Measurements from ENCODE around the gene PON3. TPM values are rescaled to one million over a fixed set of nuclear protein-coding genes. Genes with fewer than 3 reads are reported as not detected.

Gene PON3
- total RNA-seq, 3 donors from 2014 or later = 3.2 to 8.2 (median 4.2) TPM

- ATAC-seq = no peak
These were observed 68.8 kb downstream of the PON3 start for GRCh38 chr7:95327356-95327755.

DNA sequence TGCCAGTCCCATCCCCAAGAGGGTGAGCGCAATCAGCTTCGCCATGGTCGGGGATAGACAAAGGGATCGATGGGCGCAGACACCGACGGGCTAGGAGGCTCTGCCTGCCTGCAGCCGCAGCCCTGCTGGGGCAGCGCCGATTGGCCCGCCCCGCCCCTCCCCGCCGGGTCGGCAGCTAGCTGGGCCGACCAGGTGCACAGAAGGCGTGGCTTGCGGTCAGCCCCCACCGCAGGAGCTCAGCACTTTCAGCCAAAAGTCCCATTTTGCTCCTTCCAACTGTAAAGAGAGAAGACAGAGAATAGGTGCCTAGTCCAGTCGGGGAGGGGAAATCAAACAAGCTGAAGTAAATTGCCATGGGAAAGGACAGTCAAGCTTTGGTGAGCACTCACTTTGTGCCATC lies 71.7 kb downstream of the PON3 start, which contains the start of gene PON1:
Gene PON1 (minus strand): TSS at position 102 of the 400 bp plus-strand sequence. CDS start 57 bp downstream, at position 45.
- TF ChIP-seq, protein P1, sequence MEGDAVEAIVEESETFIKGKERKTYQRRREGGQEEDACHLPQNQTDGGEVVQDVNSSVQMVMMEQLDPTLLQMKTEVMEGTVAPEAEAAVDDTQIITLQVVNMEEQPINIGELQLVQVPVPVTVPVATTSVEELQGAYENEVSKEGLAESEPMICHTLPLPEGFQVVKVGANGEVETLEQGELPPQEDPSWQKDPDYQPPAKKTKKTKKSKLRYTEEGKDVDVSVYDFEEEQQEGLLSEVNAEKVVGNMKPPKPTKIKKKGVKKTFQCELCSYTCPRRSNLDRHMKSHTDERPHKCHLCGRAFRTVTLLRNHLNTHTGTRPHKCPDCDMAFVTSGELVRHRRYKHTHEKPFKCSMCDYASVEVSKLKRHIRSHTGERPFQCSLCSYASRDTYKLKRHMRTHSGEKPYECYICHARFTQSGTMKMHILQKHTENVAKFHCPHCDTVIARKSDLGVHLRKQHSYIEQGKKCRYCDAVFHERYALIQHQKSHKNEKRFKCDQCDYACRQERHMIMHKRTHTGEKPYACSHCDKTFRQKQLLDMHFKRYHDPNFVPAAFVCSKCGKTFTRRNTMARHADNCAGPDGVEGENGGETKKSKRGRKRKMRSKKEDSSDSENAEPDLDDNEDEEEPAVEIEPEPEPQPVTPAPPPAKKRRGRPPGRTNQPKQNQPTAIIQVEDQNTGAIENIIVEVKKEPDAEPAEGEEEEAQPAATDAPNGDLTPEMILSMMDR (IDR thresholded peaks at IDR 0.05) = no peak
- no peaks in the 10 kb centered on the region for H3K4me1 ChIP-seq (ENCODE audit: low read depth)
- no peaks in the 10 kb centered on the region for H3K36me3 ChIP-seq (ENCODE audit: low read depth)
- no peak within 1 kb of the TSS for H3K4me3 ChIP-seq
- no peaks in the 10 kb centered on the region for H3K9me3 ChIP-seq
- intact Hi-C loops (cut with DNase I, micrococcal nuclease) = no loop called here
- peak; percentile 76 for ATAC-seq
- peak; percentile 29 to 45 (median 38) for DNase-seq

More at GRCh38 chr7:95327356-95327755, 68.8 kb downstream of the PON3 start:
- intact Hi-C loops (cut with DNase I, micrococcal nuclease) = no loop called here
- TF ChIP-seq, protein P1 (IDR thresholded peaks at IDR 0.05) = no peak
- Histone ChIP-seq H3K9me3 (no peaks in the 10 kb centered on the region), H3K4me1 (ENCODE audit: low read depth) (no peaks in the 10 kb centered on the region), H3K4me3 (no peak overlapping the region), H3K36me3 (ENCODE audit: low read depth) (no peaks in the 10 kb centered on the region)
- DNase-seq = no peak

- ATAC-seq = no peak
- Histone ChIP-seq H3K9me3 (no peaks in the 10 kb centered on the region), H3K36me3 (ENCODE audit: low read depth) (no peaks in the 10 kb centered on the region), H3K4me1 (ENCODE audit: low read depth) (no peaks in the 10 kb centered on the region), H3K4me3 (no peak overlapping the region)
- TF ChIP-seq, protein P1 (IDR thresholded peaks at IDR 0.05) = no peak
- intact Hi-C loops (cut with DNase I, micrococcal nuclease) = no loop called here
- no peak for DNase-seq
These were observed 72.6 kb downstream of the PON3 start for GRCh38 chr7:95323410-95324129.

GRCh38 chr7:95322854-95323253 lies 73.3 kb downstream of the PON3 start:
- ATAC-seq (no peak), DNase-seq (no peak)
- H3K36me3 ChIP-seq (ENCODE audit: low read depth) = no peaks in the 10 kb centered on the region
- intact Hi-C loops (cut with DNase I, micrococcal nuclease) = no loop called here
- H3K9me3 ChIP-seq = no peaks in the 10 kb centered on the region
- H3K4me1 ChIP-seq (ENCODE audit: low read depth) = no peaks in the 10 kb centered on the region
- TF ChIP-seq, protein P1 (IDR thresholded peaks at IDR 0.05) = no peak
- H3K4me3 ChIP-seq = no peak overlapping the region

- intact Hi-C loops (cut with DNase I, micrococcal nuclease) = no loop called here
- ATAC-seq = no peak
These were observed 73.8 kb downstream of the PON3 start for GRCh38 chr7:95322396-95322795.

More at GRCh38 chr7:95322396-95322795, 73.8 kb downstream of the PON3 start:
- Histone ChIP-seq H3K9me3 (no peaks in the 10 kb centered on the region), H3K4me3 (no peak overlapping the region), H3K36me3 (ENCODE audit: low read depth) (no peaks in the 10 kb centered on the region), H3K4me1 (ENCODE audit: low read depth) (no peaks in the 10 kb centered on the region)
- TF ChIP-seq, protein P1 (IDR thresholded peaks at IDR 0.05) = no peak
- no peak for DNase-seq

Data from mucosa of descending colon (tissue), 3 donors.